NCI-H82 (cell line): ENCODE results near the gene NMT2.

ENCODE experiments used
- DNase-seq: peaks from one replicate; lab custom pipeline; 2025; lab: John Stamatoyannopoulos, UW

Gene NMT2

DNA sequence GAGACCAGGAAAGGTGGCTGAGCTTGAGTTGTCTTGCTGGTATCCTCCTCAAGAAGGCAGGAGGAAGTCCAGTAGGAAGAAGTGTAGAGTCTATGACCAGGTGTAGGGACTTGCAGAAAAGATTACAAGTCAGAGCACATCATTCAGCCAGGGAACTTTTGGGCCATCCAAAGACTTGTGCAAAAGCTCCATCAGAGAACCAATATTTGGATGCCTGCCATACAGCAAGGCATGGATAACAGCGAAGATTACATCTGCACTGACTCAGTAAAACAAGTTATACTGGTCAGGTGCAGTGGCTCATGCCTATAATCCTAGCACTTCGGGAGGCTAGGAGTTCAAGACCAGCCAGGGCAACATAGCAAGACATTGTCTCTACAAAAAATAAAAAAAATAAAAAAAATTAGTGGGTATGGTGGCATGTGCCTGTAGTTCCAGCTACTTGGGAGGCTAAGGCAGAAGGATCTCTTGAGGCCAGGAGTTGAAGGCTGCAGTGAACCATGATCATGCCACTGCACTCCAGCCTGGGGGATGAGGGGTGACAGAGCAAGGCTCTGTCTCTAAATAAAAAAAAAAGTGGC lies 13.2 kb upstream of the NMT2 start:
- no peak for DNase-seq

GRCh38 chr10:15180736-15181135 lies 12.2 kb upstream of the NMT2 start:
- no peak for DNase-seq

GRCh38 chr10:15176269-15176668 lies 7.8 kb upstream of the NMT2 start:
- DNase-seq, result no peak

GRCh38 chr10:15175587-15175986 lies 7.1 kb upstream of the NMT2 start:
- no peak for DNase-seq

DNA sequence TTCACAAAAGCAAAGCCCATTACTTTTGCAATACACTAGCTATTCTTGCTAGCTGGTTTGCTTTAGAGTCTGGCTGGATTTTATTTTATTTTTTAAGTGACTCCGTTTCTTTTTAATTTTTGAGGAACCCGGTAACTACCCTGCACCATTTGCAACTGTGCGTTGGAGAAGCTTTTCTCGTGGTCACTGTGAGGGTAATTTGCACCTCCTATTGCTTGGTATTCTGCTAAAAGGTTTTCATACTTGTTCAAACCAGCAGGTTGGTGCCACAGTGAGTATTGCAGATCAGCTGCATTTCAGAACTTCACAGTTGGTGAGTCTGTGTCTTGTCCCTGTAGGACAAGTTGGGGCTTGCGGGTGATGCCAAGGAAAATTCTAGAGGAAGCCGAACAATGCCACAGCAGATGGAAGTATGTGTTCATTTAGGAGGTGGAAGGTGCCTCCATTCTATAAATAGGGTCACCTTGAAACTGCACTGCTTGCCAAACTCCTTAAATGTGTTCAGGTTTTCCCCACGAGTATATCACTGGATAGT lies 3.9 kb upstream of the NMT2 start:
- no peak for DNase-seq

DNA sequence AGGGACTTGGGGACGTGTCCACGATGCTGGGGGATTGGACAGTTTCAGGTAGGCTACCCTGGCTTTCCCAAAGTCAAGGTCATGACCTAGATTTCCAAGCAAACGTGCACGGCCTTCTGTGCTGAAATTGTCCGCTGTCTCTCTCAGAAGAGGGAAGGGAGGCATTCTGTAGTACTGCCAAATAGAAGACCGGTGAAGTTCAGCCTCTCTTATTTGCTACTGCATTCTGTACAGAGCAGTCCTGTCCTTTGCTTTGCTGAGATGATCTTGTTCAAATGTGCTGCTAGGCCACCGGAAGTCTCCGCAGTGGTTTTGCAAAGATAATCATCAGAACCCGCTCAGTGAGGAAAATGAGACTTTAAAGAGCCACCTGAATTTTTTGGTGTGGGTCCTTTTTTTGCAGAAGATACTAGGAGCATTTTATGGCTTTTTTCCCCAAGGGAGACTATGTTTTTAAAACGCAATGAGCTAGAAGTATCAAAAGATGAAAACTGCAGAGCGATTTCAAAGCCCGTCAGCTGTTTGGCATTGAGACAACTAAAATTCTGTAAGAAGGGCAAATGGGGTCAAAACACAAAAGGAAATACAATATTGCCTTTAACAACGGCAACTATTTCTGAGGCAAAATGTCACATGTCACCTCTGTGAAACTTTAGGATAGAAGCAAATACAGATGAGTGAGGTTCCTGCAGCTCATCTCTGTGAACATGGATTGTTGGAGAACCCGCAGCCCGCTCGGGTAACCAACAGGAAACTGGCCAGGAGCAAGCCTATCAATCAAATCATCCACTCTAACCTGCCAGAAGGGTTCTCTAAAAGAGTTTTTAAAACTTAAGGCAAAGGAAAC lies 1.3 kb upstream of the NMT2 start:
- DNase-seq, result no peak

GRCh38 chr10:15168786-15169554 lies 477 bp upstream of the NMT2 start:
- peak; percentile 96 for DNase-seq

- peak; percentile 63 for DNase-seq
Observed at GRCh38 chr10:15167411-15168290, 842 bp downstream of the NMT2 start.

- DNase-seq, result no peak
Observed at GRCh38 chr10:15166325-15166724, 2.2 kb downstream of the NMT2 start.

- DNase-seq, result no peak
Observed at GRCh38 chr10:15163253-15163828, 5.2 kb downstream of the NMT2 start.

DNA sequence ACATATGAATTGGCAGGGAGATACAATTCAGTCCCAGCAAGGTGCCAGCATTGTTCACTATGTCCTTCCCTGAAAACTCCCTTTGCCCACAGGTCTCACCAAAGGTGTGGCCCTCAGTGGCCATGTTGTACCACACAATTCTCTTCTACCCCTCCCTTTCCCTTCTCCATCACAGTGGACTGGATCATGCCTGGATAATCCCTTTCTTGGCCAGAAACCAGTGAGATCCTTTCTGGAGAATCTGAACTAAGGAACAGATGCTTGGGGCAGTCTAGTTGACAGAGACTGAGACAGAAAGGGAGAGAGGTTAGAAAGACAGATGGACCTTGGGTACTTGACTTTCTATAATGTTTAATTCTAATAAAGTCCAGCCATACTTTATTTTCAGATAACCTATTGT lies 9.5 kb downstream of the NMT2 start:
- DNase-seq, result peak; percentile 52

DNA sequence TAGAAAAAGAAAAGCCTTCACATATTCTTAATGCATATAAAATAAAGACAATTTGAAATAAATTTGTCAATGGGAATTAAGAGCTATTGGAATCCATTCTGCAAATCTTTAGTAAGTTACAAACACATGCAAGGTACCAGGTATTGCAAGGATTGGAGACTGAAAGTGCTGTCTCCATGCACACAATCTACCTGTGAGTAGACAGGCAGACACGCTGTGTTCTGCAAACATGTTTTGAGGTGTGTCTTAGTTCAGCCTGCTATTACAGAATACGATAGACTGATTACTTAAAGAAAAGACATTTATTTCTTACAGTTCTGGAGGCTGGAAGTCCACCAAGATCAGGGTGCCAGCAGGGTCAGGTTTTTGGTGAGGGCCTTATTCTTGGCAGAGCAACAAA lies 10.0 kb downstream of the NMT2 start:
- no peak for DNase-seq

GRCh38 chr10:15155978-15156656 lies 12.4 kb downstream of the NMT2 start:
- no peak for DNase-seq

GRCh38 chr10:15152556-15152955 lies 15.9 kb downstream of the NMT2 start:
- DNase-seq, result no peak

DNA sequence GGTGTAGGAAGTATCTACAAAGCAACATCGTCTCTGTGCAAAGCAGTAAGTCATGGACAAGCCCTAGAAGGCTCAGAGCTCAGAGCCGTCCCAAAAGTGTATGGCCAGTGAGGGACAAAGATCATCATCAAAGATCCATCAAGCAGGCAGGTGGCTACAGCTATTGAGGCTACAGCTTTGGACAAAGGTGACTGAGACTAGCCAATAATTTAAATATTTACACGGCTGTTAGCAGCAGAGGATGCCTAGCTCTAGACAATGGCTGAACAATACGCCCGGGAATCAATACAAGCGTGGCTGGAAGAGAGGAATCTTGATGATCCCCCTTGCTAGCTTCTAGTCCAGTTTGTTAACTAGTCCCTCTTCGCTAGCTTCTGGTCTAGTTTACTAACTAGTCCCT lies 17.9 kb downstream of the NMT2 start:
- no peak for DNase-seq

DNA sequence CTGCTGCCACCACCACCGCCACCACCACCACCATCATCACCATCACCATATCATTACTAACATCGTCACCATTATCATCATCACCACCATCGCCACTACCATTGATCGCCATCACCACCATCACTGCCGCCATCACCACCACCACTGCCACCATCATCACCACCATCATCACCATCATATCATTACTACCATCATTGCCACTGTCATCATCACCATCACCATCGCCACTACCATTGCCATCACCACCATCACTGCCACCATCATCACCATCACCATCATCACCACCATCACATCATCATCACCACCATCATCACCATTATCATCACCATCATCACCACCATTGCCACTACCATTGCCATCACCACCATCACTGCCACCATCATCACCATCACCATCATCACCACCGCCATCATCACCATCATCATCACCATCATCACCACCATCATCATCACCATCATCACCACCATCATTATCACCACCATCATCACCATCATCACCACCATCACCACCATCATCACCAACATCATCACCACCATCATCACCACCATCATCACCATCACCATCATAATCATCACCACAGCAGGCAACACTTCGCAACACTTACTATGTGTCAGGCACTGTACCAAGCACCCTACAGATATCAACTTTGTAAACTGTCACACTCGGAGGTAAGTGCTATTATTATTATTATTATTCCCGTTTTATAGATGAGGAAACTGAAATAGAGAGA lies 19.3 kb downstream of the NMT2 start:
- no peak for DNase-seq

GRCh38 chr10:15147594-15148392 lies 20.7 kb downstream of the NMT2 start:
- no peak for DNase-seq

- peak; percentile 6 for DNase-seq
Observed at GRCh38 chr10:15146366-15146765, 22.1 kb downstream of the NMT2 start.

DNA sequence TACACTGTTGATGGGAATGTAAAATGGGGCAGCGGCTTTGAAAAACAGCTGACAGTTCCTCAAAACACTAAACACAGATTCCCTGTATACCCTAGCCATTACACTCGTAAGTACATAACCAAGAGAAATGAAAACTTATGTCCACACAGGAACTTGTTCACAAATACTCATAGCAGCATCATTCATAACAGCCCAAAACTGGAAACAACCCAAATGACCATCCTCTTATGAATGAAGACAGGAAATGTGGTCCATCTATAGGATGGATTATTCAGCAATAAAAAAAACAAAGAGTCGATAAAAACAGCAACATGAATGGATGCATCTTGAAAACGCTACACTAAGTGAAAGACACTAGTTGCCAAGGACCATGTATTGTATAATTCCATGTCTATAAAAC lies 23.7 kb downstream of the NMT2 start:
- DNase-seq, result no peak
